Measurements from ENCODE around the gene TAF13. TPM values are rescaled to one million over a fixed set of nuclear protein-coding genes. Genes with fewer than 3 reads are reported as not detected.
"Not testable (repeated sequence)": the region's sequence is repeated elsewhere in the genome, so short reads cannot be mapped to it uniquely, and the experiment has no call there.

Gene TAF13
- total and polyA plus RNA-seq, 8 donors, result 27.9 to 66.7 (median 36.3) TPM

GRCh38 chr1:109024646-109025045, 51.2 kb downstream of the TAF13 start:
- DNase-seq (no peak), ATAC-seq (no peak)
- TF ChIP-seq CTCF (IDR thresholded peaks at IDR 0.05), result no peak
- Histone ChIP-seq H3K9me3 (no peaks in the 10 kb centered on the region), H3K4me1 (no peaks in the 10 kb centered on the region), H3K4me3 (no peak overlapping the region), H3K27ac (no peak overlapping the region), H3K27me3 (no peaks in the 10 kb centered on the region), H3K36me3 (peaks cover 0 to 24% of the 10 kb centered on the region in 2 donors)
- intact Hi-C loops (cut with DNase I), result no loop called here

- DNase-seq (no peak), ATAC-seq (no peak)
- no peak for TF ChIP-seq CTCF (IDR thresholded peaks at IDR 0.05)
- no peaks in the 10 kb centered on the region for H3K27me3 ChIP-seq
- H3K36me3 ChIP-seq, result peaks cover 0 to 45% of the 10 kb centered on the region in 2 donors
- no peak overlapping the region for H3K4me3 ChIP-seq
- no peak overlapping the region for H3K27ac ChIP-seq
- intact Hi-C loops (cut with DNase I), result no loop called here
- H3K4me1 ChIP-seq, result no peaks in the 10 kb centered on the region
- H3K9me3 ChIP-seq, result no peaks in the 10 kb centered on the region
Observed at GRCh38 chr1:109020693-109021257, 55.0 kb downstream of the TAF13 start.

GRCh38 chr1:109017719-109018118, 58.1 kb downstream of the TAF13 start:
- H3K9me3 ChIP-seq; H3K27ac ChIP-seq; H3K4me3 ChIP-seq; H3K4me1 ChIP-seq; ATAC-seq; intact Hi-C loops (cut with DNase I); H3K27me3 ChIP-seq; DNase-seq: not testable (repeated sequence)
- peaks cover 0 to 58% of the 10 kb centered on the region in 2 donors for H3K36me3 ChIP-seq

- intact Hi-C loops (cut with DNase I), result no loop called here
- H3K36me3 ChIP-seq, result peaks cover 0 to 58% of the 10 kb centered on the region in 2 donors
- no peak for ATAC-seq
Observed at GRCh38 chr1:109017134-109017533, 58.7 kb downstream of the TAF13 start.

More at GRCh38 chr1:109017134-109017533, 58.7 kb downstream of the TAF13 start:
- no peak for TF ChIP-seq CTCF (IDR thresholded peaks at IDR 0.05)
- H3K27me3 ChIP-seq, result no peaks in the 10 kb centered on the region
- H3K27ac ChIP-seq, result no peak overlapping the region
- no peaks in the 10 kb centered on the region for H3K4me1 ChIP-seq
- DNase-seq, result no peak
- no peaks in the 10 kb centered on the region for H3K9me3 ChIP-seq
- H3K4me3 ChIP-seq, result no peak overlapping the region

Other genes with a start within 250 kb of the TAF13 start
- not detected for gene AKNAD1, start 218.9 kb downstream of the TAF13 start, total RNA-seq
- gene AKNAD1, start 218.9 kb downstream of the TAF13 start, polyA plus RNA-seq (ENCODE audit: insufficient read length in 6 of 6), result under 1 TPM; 0.06 to 0.94 (median 0.49) TPM
- gene GPSM2, start 199.0 kb downstream of the TAF13 start, total RNA-seq, result 10 to 100 TPM; 25.1 to 27.0 TPM
- 10 to 100 TPM; 24.9 to 39.3 (median 30.1) TPM for gene GPSM2, start 199.0 kb downstream of the TAF13 start, polyA plus RNA-seq (ENCODE audit: insufficient read length in 6 of 6)
- 10 to 100 TPM; 35.4 to 38.0 TPM for gene CLCC1, start 112.5 kb downstream of the TAF13 start, total RNA-seq
- gene CLCC1, start 112.5 kb downstream of the TAF13 start, polyA plus RNA-seq (ENCODE audit: insufficient read length in 6 of 6), result 10 to 100 TPM; 47.4 to 59.2 (median 51.1) TPM
- gene WDR47, start 33.9 kb downstream of the TAF13 start, total RNA-seq, result 10 to 100 TPM; 15.2 to 18.5 TPM
- 10 to 100 TPM; 14.1 to 17.5 (median 15.3) TPM for gene WDR47, start 33.9 kb downstream of the TAF13 start, polyA plus RNA-seq (ENCODE audit: insufficient read length in 6 of 6)
- 10 to 100 TPM; 38.0 to 40.7 TPM for gene TMEM167B, start 14.8 kb upstream of the TAF13 start, total RNA-seq
- gene TMEM167B, start 14.8 kb upstream of the TAF13 start, polyA plus RNA-seq (ENCODE audit: insufficient read length in 6 of 6), result 10 to 100 TPM; 33.5 to 47.2 (median 43.2) TPM
- 1 to 10 TPM; 2.4 to 6.3 TPM for gene ELAPOR1, start 38.1 kb upstream of the TAF13 start, total RNA-seq
- 10 to 100 TPM in 4 of 6 donors, 1 to 10 TPM in 2; 7.3 to 14.2 (median 11.7) TPM for gene ELAPOR1, start 38.1 kb upstream of the TAF13 start, polyA plus RNA-seq (ENCODE audit: insufficient read length in 6 of 6)
- 100 to 1,000 TPM; 144 to 189 TPM for gene SARS1, start 137.9 kb upstream of the TAF13 start, total RNA-seq
- gene SARS1, start 137.9 kb upstream of the TAF13 start, polyA plus RNA-seq (ENCODE audit: insufficient read length in 6 of 6), result 100 to 1,000 TPM; 139 to 160 (median 145) TPM
- gene CELSR2, start 173.5 kb upstream of the TAF13 start, total RNA-seq, result 1 to 10 TPM; 5.9 to 8.8 TPM
- gene CELSR2, start 173.5 kb upstream of the TAF13 start, polyA plus RNA-seq (ENCODE audit: insufficient read length in 6 of 6), result 10 to 100 TPM; 11.8 to 18.0 (median 12.8) TPM
- 1 to 10 TPM; 4.2 to 7.3 TPM for gene PSRC1, start 207.1 kb upstream of the TAF13 start, total RNA-seq
- gene PSRC1, start 207.1 kb upstream of the TAF13 start, polyA plus RNA-seq (ENCODE audit: insufficient read length in 6 of 6), result 10 to 100 TPM; 34.0 to 53.0 (median 40.5) TPM
- gene MYBPHL, start 231.0 kb upstream of the TAF13 start, total RNA-seq, result 10 to 100 TPM in 1 of 2 donors, not detected in 1; 21.4 TPM
- 1 to 10 TPM in 1 of 6 donors, under 1 TPM in 4, not detected in 1; 0.24 to 1.0 (median 0.27) TPM for gene MYBPHL, start 231.0 kb upstream of the TAF13 start, polyA plus RNA-seq (ENCODE audit: insufficient read length in 6 of 6)

All from left lung (tissue), 10 donors.